SH-SY5Y (cell line): ENCODE measurements around the gene PTDSS2.

ENCODE experiments used
- GATA2 ChIP-seq: IDR thresholded peaks from 2 replicates; pipeline ENCODE4 v1.6.1; 2011; ENCODE audit warnings: mild to moderate bottlenecking, low read depth, low read length
- GATA3 ChIP-seq: IDR thresholded peaks from 2 replicates; pipeline ENCODE4 v1.6.1; 2011; ENCODE audit warnings: low read depth, mild to moderate bottlenecking, low read length, moderate library complexity

- TF ChIP-seq GATA2 (no peak), GATA3 (no peak)
Observed at GRCh38 chr11:412641-413119, 37.4 kb upstream of the PTDSS2 start.
